ENCODE data around the gene LIMS4.
"Not testable (repeated sequence)": the region's sequence is repeated elsewhere in the genome, so short reads cannot be mapped to it uniquely, and the experiment has no call there.

DNA sequence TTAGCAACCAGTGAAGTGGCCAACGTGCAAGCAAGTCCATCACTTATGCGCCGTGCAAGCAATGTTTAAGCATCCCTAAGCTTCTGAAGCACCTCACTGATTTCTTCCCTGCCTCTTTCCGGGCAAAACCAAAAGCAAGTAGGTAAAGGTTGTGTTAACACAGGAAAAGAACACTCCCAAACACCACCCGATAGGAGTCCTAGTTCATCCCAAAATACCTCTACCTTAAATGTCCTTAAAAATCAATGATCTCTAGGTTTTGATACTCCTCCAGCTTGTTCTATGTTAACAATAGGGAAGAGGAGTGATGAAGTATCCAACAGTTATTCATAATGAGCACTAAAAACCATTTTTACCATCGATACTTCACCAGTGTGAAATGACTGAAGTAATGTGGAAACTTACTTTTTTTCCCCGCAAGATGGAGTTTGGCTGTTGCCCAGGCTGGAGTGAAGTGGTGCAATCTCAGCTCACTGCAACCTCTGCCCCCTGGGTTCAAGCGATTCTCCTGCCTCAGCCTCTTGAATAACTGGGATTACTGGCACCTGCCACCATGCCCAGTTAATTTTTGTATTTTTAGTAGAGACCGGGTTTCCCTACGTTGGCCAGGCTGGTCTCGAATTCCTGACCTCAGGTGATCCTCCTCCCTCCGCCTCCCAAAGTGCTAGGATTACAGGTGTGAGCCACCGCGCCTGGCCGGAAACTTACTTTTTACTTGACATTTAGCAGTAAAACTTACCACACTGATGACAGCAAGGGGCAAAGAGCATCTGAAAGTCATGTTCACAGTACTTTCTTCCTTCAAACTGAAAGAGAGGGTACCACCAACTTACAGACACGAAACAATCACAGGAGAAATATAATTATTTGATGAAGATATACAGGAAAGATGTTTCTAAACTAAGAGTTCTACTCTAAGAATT is 16.1 kb downstream of the LIMS4 start:
- TF ChIP-seq, protein P1, sequence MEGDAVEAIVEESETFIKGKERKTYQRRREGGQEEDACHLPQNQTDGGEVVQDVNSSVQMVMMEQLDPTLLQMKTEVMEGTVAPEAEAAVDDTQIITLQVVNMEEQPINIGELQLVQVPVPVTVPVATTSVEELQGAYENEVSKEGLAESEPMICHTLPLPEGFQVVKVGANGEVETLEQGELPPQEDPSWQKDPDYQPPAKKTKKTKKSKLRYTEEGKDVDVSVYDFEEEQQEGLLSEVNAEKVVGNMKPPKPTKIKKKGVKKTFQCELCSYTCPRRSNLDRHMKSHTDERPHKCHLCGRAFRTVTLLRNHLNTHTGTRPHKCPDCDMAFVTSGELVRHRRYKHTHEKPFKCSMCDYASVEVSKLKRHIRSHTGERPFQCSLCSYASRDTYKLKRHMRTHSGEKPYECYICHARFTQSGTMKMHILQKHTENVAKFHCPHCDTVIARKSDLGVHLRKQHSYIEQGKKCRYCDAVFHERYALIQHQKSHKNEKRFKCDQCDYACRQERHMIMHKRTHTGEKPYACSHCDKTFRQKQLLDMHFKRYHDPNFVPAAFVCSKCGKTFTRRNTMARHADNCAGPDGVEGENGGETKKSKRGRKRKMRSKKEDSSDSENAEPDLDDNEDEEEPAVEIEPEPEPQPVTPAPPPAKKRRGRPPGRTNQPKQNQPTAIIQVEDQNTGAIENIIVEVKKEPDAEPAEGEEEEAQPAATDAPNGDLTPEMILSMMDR (conservative IDR thresholded peaks at IDR 0.05): not testable (repeated sequence)
- TF ChIP-seq EZH2 (IDR thresholded peaks at IDR 0.05; ENCODE audit: low read depth): not testable (repeated sequence)

Data from PC-9 (cell line).